ENCODE data around the gene AFAP1. TPM values are rescaled to one million over a fixed set of nuclear protein-coding genes. Genes with fewer than 3 reads are reported as not detected.

AFAP1 gene
- total RNA-seq, 1 donor from 2014 or later, result 30.8 TPM

- DNase-seq (ENCODE audit: low read depth), result no peak
Measured at GRCh38 chr4:7844594-7844991, 95.1 kb downstream of the AFAP1 start.

GRCh38 chr4:7843831-7844593 is 95.6 kb downstream of the AFAP1 start:
- peak; percentile 76 for DNase-seq (ENCODE audit: low read depth)

GRCh38 chr4:7842384-7843279 is 97.0 kb downstream of the AFAP1 start:
- peak; percentile 98 for DNase-seq (ENCODE audit: low read depth)

- DNase-seq (ENCODE audit: low read depth), result no peak
Measured at GRCh38 chr4:7841894-7842293, 97.8 kb downstream of the AFAP1 start.

GRCh38 chr4:7841071-7841470 is 98.6 kb downstream of the AFAP1 start:
- DNase-seq (ENCODE audit: low read depth), result no peak

- no peak for DNase-seq (ENCODE audit: low read depth)
Measured at GRCh38 chr4:7839856-7840255, 99.8 kb downstream of the AFAP1 start.

GRCh38 chr4:7838136-7838782 is 101.4 kb downstream of the AFAP1 start:
- DNase-seq (ENCODE audit: low read depth), result no peak

- no peak for DNase-seq (ENCODE audit: low read depth)
Measured at GRCh38 chr4:7837597-7838135, 102.0 kb downstream of the AFAP1 start.

- DNase-seq (ENCODE audit: low read depth), result no peak
Measured at GRCh38 chr4:7831858-7832730, 107.6 kb downstream of the AFAP1 start.

- DNase-seq (ENCODE audit: low read depth), result peak; percentile 93
Measured at GRCh38 chr4:7831330-7831729, 108.3 kb downstream of the AFAP1 start.

- no peak for DNase-seq (ENCODE audit: low read depth)
Measured at GRCh38 chr4:7830747-7831146, 108.9 kb downstream of the AFAP1 start.

GRCh38 chr4:7829652-7830580 is 109.7 kb downstream of the AFAP1 start:
- DNase-seq (ENCODE audit: low read depth), result no peak

GRCh38 chr4:7828793-7829301 is 110.8 kb downstream of the AFAP1 start:
- no peak for DNase-seq (ENCODE audit: low read depth)

- DNase-seq (ENCODE audit: low read depth), result peak; percentile 96
Measured at GRCh38 chr4:7828011-7828720, 111.5 kb downstream of the AFAP1 start.

- no peak for DNase-seq (ENCODE audit: low read depth)
Measured at GRCh38 chr4:7827566-7827965, 112.1 kb downstream of the AFAP1 start.

GRCh38 chr4:7826909-7827306 is 112.8 kb downstream of the AFAP1 start:
- no peak for DNase-seq (ENCODE audit: low read depth)

GRCh38 chr4:7826176-7826908 is 113.3 kb downstream of the AFAP1 start:
- DNase-seq (ENCODE audit: low read depth), result no peak

GRCh38 chr4:7824218-7824617 is 115.4 kb downstream of the AFAP1 start:
- no peak for DNase-seq (ENCODE audit: low read depth)

All from myocyte (in vitro differentiated cells).